Liver (tissue), 3 donors: Measurements from ENCODE around the gene SLC2A8.

Experiments used
- FOXA1 ChIP-seq: IDR thresholded peaks from 2 replicates; pipeline ENCODE4 v1.6.1; 2016; ENCODE audit warnings: antibody characterized with exemption
- GABPA ChIP-seq, 2 donors: IDR thresholded peaks in 1 of 2; conservative IDR thresholded peaks in 1 of 2; 2 replicates each; pipeline ENCODE4 v1.6.1; 2016; ENCODE audit warnings: antibody characterized with exemption in 2 of 2, mild to moderate bottlenecking in 1 of 2, moderate library complexity in 1 of 2
- HNF4G ChIP-seq: IDR thresholded peaks from 2 replicates; pipeline ENCODE4 v1.6.1; 2016; ENCODE audit warnings: antibody characterized with exemption
- JUND ChIP-seq, 2 donors: IDR thresholded peaks; 2 replicates each; pipeline ENCODE4 v1.6.1; 2016; ENCODE audit warnings: antibody characterized with exemption in 2 of 2
- NR2F2 ChIP-seq: IDR thresholded peaks from 2 replicates; pipeline ENCODE4 v1.6.1; 2016; ENCODE audit warnings: antibody characterized with exemption
- RAD21 ChIP-seq, 2 donors: IDR thresholded peaks; 2 replicates each; pipeline ENCODE4 v1.6.1; 2016; ENCODE audit warnings: antibody characterized with exemption in 2 of 2, mild to moderate bottlenecking in 2 of 2
- SP1 ChIP-seq: IDR thresholded peaks from 2 replicates; pipeline ENCODE4 v1.6.1; 2018; ENCODE audit warnings: antibody characterized with exemption, mild to moderate bottlenecking
- TAF1 ChIP-seq: conservative IDR thresholded peaks from 2 replicates; pipeline ENCODE4 v1.6.1; 2016; ENCODE audit warnings: antibody characterized with exemption, mild to moderate bottlenecking
- YY1 ChIP-seq: IDR thresholded peaks from 2 replicates; pipeline ENCODE4 v1.6.1; 2016; ENCODE audit warnings: antibody characterized with exemption, mild to moderate bottlenecking
- TF ChIP-seq, protein P1 (sequence below): fragments of 150-350 bp; IDR thresholded peaks from 2 replicates; pipeline ENCODE4 v1.5.1; 2017; ENCODE audit warnings: improper control_type of control experiment, low read depth, low read length; ENCODE audit not compliant: missing input control
- TF ChIP-seq, protein P2 (sequence below): IDR thresholded peaks from 2 replicates; pipeline ENCODE4 v1.6.1; 2016; ENCODE audit warnings: antibody characterized with exemption, mild to moderate bottlenecking
- TF ChIP-seq, protein P3 (sequence below): IDR thresholded peaks from 2 replicates; pipeline ENCODE4 v1.6.1; 2016; ENCODE audit warnings: antibody characterized with exemption
- TF ChIP-seq, protein P4 (sequence below): IDR thresholded peaks from 2 replicates; pipeline ENCODE4 v1.6.1; 2016; ENCODE audit warnings: antibody characterized with exemption
- donor health status: healthy.
- donor health status: healthy.

DNA sequence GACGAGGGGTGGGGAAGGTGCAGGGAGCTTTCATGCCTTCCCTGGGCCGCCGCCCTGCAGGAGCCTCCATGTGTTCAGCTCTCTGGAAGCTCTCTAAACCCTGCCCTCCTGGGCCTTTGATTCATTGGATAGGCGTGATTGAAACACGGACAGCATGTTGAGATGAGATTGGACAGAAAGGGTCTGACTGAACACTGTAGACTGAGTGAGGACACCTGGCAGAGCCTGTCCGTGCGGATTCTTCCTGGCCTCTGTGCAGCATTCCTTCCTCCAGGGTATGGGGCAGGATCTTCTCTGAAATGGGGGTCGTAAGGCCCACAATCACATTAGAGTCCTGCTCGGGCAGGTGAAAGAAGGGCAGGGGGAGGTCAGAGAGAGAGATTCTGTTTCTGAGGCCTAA, 41.4 kb downstream of the SLC2A8 start:
- TF ChIP-seq, protein P1, sequence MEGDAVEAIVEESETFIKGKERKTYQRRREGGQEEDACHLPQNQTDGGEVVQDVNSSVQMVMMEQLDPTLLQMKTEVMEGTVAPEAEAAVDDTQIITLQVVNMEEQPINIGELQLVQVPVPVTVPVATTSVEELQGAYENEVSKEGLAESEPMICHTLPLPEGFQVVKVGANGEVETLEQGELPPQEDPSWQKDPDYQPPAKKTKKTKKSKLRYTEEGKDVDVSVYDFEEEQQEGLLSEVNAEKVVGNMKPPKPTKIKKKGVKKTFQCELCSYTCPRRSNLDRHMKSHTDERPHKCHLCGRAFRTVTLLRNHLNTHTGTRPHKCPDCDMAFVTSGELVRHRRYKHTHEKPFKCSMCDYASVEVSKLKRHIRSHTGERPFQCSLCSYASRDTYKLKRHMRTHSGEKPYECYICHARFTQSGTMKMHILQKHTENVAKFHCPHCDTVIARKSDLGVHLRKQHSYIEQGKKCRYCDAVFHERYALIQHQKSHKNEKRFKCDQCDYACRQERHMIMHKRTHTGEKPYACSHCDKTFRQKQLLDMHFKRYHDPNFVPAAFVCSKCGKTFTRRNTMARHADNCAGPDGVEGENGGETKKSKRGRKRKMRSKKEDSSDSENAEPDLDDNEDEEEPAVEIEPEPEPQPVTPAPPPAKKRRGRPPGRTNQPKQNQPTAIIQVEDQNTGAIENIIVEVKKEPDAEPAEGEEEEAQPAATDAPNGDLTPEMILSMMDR, result no peak
- no peak for TF ChIP-seq TAF1
- TF ChIP-seq SP1, result no peak
- TF ChIP-seq FOXA1, result no peak
- TF ChIP-seq NR2F2, result no peak
- TF ChIP-seq, protein P2, sequence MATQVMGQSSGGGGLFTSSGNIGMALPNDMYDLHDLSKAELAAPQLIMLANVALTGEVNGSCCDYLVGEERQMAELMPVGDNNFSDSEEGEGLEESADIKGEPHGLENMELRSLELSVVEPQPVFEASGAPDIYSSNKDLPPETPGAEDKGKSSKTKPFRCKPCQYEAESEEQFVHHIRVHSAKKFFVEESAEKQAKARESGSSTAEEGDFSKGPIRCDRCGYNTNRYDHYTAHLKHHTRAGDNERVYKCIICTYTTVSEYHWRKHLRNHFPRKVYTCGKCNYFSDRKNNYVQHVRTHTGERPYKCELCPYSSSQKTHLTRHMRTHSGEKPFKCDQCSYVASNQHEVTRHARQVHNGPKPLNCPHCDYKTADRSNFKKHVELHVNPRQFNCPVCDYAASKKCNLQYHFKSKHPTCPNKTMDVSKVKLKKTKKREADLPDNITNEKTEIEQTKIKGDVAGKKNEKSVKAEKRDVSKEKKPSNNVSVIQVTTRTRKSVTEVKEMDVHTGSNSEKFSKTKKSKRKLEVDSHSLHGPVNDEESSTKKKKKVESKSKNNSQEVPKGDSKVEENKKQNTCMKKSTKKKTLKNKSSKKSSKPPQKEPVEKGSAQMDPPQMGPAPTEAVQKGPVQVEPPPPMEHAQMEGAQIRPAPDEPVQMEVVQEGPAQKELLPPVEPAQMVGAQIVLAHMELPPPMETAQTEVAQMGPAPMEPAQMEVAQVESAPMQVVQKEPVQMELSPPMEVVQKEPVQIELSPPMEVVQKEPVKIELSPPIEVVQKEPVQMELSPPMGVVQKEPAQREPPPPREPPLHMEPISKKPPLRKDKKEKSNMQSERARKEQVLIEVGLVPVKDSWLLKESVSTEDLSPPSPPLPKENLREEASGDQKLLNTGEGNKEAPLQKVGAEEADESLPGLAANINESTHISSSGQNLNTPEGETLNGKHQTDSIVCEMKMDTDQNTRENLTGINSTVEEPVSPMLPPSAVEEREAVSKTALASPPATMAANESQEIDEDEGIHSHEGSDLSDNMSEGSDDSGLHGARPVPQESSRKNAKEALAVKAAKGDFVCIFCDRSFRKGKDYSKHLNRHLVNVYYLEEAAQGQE, result no peak
- no peak for TF ChIP-seq YY1
- TF ChIP-seq, protein P3, sequence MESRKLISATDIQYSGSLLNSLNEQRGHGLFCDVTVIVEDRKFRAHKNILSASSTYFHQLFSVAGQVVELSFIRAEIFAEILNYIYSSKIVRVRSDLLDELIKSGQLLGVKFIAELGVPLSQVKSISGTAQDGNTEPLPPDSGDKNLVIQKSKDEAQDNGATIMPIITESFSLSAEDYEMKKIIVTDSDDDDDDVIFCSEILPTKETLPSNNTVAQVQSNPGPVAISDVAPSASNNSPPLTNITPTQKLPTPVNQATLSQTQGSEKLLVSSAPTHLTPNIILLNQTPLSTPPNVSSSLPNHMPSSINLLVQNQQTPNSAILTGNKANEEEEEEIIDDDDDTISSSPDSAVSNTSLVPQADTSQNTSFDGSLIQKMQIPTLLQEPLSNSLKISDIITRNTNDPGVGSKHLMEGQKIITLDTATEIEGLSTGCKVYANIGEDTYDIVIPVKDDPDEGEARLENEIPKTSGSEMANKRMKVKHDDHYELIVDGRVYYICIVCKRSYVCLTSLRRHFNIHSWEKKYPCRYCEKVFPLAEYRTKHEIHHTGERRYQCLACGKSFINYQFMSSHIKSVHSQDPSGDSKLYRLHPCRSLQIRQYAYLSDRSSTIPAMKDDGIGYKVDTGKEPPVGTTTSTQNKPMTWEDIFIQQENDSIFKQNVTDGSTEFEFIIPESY, result no peak
- TF ChIP-seq RAD21 (IDR thresholded peaks at IDR 0.05), result no peak
- no peak for TF ChIP-seq JUND (IDR thresholded peaks at IDR 0.05)
- no peak for TF ChIP-seq HNF4G
- TF ChIP-seq, protein P4, sequence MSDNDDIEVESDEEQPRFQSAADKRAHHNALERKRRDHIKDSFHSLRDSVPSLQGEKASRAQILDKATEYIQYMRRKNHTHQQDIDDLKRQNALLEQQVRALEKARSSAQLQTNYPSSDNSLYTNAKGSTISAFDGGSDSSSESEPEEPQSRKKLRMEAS, result no peak
- TF ChIP-seq GABPA (IDR thresholded peaks at IDR 0.05 in 1 of 2, conservative IDR thresholded peaks at IDR 0.05 in 1 of 2), result no peak
